K562 (cell line): ENCODE measurements around the gene ABHD16B.

ENCODE experiments used
- ATF3 ChIP-seq, 2 experiments: fragments of 450-650 bp in 1 of 2; sonication (generic) in 1 of 2; formaldehyde crosslinking in 1 of 2; IDR thresholded peaks in 1 of 2; conservative IDR thresholded peaks in 1 of 2; 2 replicates each; pipeline versions ENCODE4 v1.6.1 to v1.8.1; 2016 to 2023; ENCODE audit warnings: mild to moderate bottlenecking in 2 of 2, moderate library complexity in 2 of 2, inconsistent platforms in 1 of 2, missing genetic modification reagents in 1 of 2
- BDP1 ChIP-seq: IDR thresholded peaks from 3 replicates; pipeline ENCODE4 v1.6.1; 2011; ENCODE audit not compliant: insufficient read length, insufficient read depth
- CTCF ChIP-seq, 3 experiments: IDR thresholded peaks in 2 of 3; conservative IDR thresholded peaks in 1 of 3; 2 replicates each; pipeline ENCODE4 v1.5.1; 2011 to 2012; ENCODE audit warnings: low read length in 3 of 3, mild to moderate bottlenecking in 3 of 3, control low read depth in 2 of 3, improper control_type of control experiment in 1 of 3, inconsistent platforms in 1 of 3, low read depth in 1 of 3, mixed read lengths in 1 of 3, moderate library complexity in 1 of 3; ENCODE audit not compliant: insufficient read depth in 2 of 3
- MGA ChIP-seq: fragments of 450-650 bp; IDR thresholded peaks from 2 replicates; pipeline ENCODE4 v1.6.1; 2016; ENCODE audit warnings: mild to moderate bottlenecking, moderate library complexity
- ZNF449 ChIP-seq: fragments of 250-450 bp; sonication (Bioruptor Pico); IDR thresholded peaks from 2 replicates; pipeline ENCODE4 v1.8.0; 2022; ENCODE audit warnings: moderate library complexity, mild to moderate bottlenecking, inconsistent platforms

- TF ChIP-seq MGA = no peak
- no peak for TF ChIP-seq ZNF449 (CRISPR knock-in tag)
- TF ChIP-seq CTCF (IDR thresholded peaks at IDR 0.05 in 2 of 3, conservative IDR thresholded peaks at IDR 0.05 in 1 of 3; ENCODE audit: insufficient read depth in 2 of 3, low read depth in 1 of 3, low read length in 3 of 3) = no peak
- TF ChIP-seq ATF3 (IDR thresholded peaks at IDR 0.05) = no peak
- no peak for TF ChIP-seq ATF3 (CRISPR knock-in tag; conservative IDR thresholded peaks at IDR 0.05)
- TF ChIP-seq BDP1 = no peak
Observed at GRCh38 chr20:63886054-63886419, 24.7 kb downstream of the ABHD16B start.
